ENCODE measurements around the gene CARNS1. TPM values are rescaled to one million over a fixed set of nuclear protein-coding genes. Genes with fewer than 3 reads are reported as not detected.

Gene CARNS1
- total RNA-seq, 1 donor from 2014 or later: 2.7 TPM

DNA sequence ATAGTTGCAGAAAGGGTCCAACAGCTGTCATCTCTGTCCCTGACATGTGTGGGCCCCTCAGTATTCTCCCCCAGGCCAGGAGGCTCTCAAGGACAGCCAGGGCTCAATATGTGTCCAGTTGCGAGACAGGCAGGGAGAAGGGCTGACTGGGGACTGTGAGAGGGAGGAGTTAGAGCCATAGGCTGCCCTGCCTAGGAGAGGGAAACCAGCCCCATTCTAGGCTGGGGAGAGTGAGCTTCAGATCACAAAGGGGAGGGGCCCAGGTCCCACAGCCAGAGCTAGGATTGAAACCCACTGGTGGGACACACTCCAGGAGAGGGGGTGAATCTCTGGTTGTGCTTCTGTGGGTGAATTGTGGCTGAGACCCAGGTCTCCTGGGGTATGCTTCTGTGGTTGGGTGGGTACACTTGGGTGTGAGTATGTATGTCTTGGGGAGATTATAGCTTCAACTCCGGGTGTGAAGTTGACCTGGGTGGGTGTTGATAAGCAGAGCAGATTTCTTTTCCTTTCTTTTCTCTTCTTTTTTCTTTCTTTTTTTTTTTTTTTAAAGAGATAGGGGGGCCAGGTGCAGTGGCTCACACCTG, 2.1 kb upstream of the CARNS1 start:
- no peak overlapping the region for H3K27ac ChIP-seq
- no peaks in the 10 kb centered on the region for H3K27me3 ChIP-seq
- no peak overlapping the region for H3K4me3 ChIP-seq
- ATAC-seq (no peak), DNase-seq (no peak)
- peaks cover 28% of the 10 kb centered on the region for H3K4me1 ChIP-seq
- TF ChIP-seq CTCF (IDR thresholded peaks at IDR 0.05): no peak
- intact Hi-C loops (cut with DNase I): no loop called here
- H3K9me3 ChIP-seq: no peaks in the 10 kb centered on the region
- no peaks in the 10 kb centered on the region for H3K36me3 ChIP-seq

DNA sequence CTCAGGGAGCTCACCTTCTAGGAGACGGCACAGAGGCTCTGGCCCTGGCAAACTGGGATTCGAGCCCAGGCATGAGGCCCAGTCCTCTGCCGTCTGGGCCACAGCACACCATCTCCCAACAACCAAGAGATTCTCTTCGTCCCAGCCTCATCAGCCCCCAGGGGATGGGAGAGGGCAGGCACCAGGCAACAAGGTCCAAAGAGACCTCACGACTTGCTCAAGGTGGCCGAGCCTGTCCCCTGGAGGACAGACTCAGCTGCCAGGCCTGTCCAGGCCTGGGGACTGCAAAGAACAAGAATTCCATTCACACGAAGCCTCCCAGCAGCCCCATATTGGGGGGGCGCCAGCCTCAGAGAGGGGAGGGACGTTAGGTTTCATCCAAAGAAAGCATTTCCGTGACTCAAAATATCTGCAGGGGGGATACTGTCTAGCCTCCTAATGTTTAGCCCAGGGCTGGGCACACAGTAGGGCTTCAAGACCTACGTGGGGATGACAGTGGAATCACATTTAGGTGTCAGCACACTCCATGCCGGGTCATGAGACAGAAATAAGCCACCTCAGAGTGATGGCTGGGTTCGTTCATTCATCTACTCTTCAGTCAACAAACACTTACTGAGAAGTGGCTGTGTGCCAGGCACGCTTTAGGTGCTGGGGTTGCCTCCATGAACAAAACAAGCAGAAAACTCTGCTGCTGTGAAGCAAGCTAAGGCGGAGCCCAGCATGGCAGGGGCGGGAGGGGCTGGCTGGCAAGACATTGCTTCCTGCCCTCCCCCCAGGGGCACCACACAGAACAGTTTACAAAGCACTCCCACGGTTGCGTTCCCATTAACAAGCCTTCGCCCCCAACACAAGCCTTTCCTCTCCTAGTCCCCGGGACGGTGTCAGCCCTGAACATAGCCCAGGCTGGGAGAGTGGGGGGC, 1.2 kb downstream of the CARNS1 start:
- Histone ChIP-seq H3K4me1 (peaks cover 40% of the 10 kb centered on the region), H3K27me3 (no peaks in the 10 kb centered on the region), H3K4me3 (no peak overlapping the region), H3K36me3 (no peaks in the 10 kb centered on the region), H3K9me3 (no peaks in the 10 kb centered on the region), H3K27ac (no peak overlapping the region)
- peak; percentile 78 for DNase-seq
- no peak for TF ChIP-seq CTCF (IDR thresholded peaks at IDR 0.05)
- no peak for ATAC-seq
- intact Hi-C loops (cut with DNase I): no loop called here

GRCh38 chr11:67417425-67417824, 1.9 kb downstream of the CARNS1 start:
- ATAC-seq (no peak), DNase-seq (no peak)
- Histone ChIP-seq H3K27ac (no peak overlapping the region), H3K36me3 (no peaks in the 10 kb centered on the region), H3K4me3 (no peak overlapping the region), H3K27me3 (no peaks in the 10 kb centered on the region), H3K9me3 (no peaks in the 10 kb centered on the region), H3K4me1 (peaks cover 40% of the 10 kb centered on the region)
- intact Hi-C loops (cut with DNase I): no loop called here
- TF ChIP-seq CTCF (IDR thresholded peaks at IDR 0.05): no peak

DNA sequence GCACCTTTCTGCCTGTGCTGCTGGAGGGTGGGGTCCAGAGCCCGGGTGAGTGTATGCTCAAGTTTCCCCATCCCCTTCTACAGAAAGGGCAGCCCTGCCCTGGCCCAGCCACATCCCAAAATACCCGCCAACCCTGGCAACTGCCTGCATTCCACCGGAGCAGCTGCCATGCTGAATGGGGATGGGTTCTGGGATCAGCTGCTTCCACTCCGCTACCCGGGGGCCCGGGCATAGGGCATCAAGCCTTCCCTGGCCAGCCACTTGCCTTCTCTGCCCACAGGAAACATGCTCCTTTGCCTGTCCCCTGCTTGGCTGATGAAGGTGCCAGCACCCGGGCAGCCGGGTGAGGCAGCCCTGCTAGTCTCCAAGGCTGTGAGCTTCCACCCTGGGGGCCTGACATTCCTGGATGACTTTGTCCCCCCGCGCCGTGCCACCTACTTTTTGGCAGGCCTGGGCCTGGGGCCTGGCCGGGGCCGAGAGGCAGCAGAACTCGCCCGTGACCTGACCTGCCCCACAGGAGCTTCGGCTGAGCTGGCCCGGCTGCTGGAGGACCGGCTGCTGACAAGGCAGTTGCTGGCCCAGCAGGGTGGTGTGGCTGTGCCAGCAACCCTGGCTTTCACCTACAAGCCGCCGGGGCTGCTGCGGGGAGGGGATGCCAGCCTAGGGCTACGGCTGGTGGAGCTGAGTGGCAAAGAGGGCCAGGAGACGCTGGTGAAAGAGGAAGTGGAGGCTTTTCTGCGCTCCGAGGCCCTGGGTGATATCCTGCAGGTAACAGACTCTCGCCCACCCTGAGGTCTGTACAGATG, 3.2 kb downstream of the CARNS1 start:
- Histone ChIP-seq H3K27me3 (no peaks in the 10 kb centered on the region), H3K4me3 (no peak overlapping the region), H3K9me3 (no peaks in the 10 kb centered on the region), H3K27ac (no peak overlapping the region), H3K36me3 (no peaks in the 10 kb centered on the region), H3K4me1 (peaks cover 40% of the 10 kb centered on the region)
- no peak for ATAC-seq
- intact Hi-C loops (cut with DNase I): no loop called here
- no peak for TF ChIP-seq CTCF (IDR thresholded peaks at IDR 0.05)
- no peak for DNase-seq

DNA sequence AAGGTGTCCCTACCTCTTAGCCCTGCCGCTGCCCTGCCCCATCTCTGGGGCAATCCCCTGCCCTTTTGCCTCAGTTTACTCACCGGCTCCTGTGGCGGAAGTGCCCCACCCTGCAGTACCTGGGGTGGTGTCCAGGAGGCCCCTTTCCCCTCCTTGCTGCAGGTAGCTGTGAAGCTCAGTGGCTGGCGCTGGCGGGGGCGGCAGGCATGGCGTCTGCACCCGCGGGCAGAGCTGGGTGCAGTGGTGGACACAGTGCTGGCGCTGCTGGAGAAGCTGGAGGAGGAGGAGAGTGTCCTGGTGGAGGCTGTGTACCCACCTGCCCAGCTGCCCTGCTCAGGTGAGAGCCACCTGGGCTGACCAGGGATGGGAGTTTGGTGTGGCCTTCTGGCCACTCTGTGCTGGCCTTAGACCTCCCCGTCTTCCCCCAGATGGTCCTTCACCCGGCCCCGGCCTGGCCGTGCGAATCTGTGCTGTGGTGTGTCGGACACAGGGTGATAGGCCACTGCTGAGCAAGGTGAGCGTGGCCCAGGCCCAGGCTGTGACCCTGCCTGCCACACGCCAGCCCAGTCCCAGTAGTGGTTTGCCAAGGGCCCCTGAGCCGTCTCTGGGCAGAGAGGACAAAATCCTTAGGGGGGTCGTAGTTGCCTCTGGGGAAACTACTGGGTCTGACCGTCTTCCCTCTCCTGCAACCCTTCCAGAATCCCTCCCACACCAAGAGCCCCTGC, 4.0 kb downstream of the CARNS1 start:
- Histone ChIP-seq H3K27ac (peak overlapping the region; percentile 79), H3K4me1 (peaks cover 40% of the 10 kb centered on the region), H3K9me3 (no peaks in the 10 kb centered on the region), H3K4me3 (no peak overlapping the region), H3K36me3 (no peaks in the 10 kb centered on the region), H3K27me3 (no peaks in the 10 kb centered on the region)
- intact Hi-C loops (cut with DNase I): no loop called here
- DNase-seq (no peak), ATAC-seq (no peak)
- no peak for TF ChIP-seq CTCF (IDR thresholded peaks at IDR 0.05)
